K562 (cell line): Measurements from ENCODE around the gene LRRC8A. TPM values are rescaled to one million over a fixed set of nuclear protein-coding genes. Genes with fewer than 3 reads are reported as not detected.
A peak's percentile ranks its signal among the peaks of the same experiment; 100 is the strongest.

ENCODE experiments used
- ASH1L ChIP-seq: fragments of 450-650 bp; IDR thresholded peaks from 2 replicates; pipeline ENCODE4 v1.6.1; 2018; ENCODE audit warnings: borderline replicate concordance, mild to moderate bottlenecking, low read depth; ENCODE audit not compliant: partially characterized antibody
- CBX1 ChIP-seq: sonication (generic); IDR thresholded peaks from 2 replicates; pipeline ENCODE4 v1.6.1; 2016; ENCODE audit warnings: antibody characterized with exemption, low read depth, mild to moderate bottlenecking
- CHD4 ChIP-seq: fragments of 200-600 bp; sonication (generic); IDR thresholded peaks from 3 replicates; pipeline ENCODE4 v1.6.1; 2012; ENCODE audit warnings: low read depth, mild to moderate bottlenecking, mixed read lengths, low read length, inconsistent platforms; ENCODE audit not compliant: insufficient read depth, insufficient replicate concordance, poor library complexity, severe bottlenecking
- CTBP1 ChIP-seq: fragments of 450-650 bp; IDR thresholded peaks from 2 replicates; pipeline ENCODE4 v1.6.1; 2016; ENCODE audit warnings: borderline replicate concordance
- CTCFL ChIP-seq: IDR thresholded peaks from 2 replicates; pipeline ENCODE4 v1.6.1; 2011; ENCODE audit warnings: borderline replicate concordance, low read depth, mild to moderate bottlenecking, moderate library complexity, low read length; ENCODE audit not compliant: insufficient read depth, poor library complexity, severe bottlenecking
- FOXK2 ChIP-seq, 2 experiments: fragments of 450-650 bp; IDR thresholded peaks in 1 of 2; conservative IDR thresholded peaks in 1 of 2; 2 replicates each; pipeline ENCODE4 v1.6.1; 2016; ENCODE audit warnings: low read depth in 2 of 2, mild to moderate bottlenecking in 1 of 2
- GATAD2B ChIP-seq: fragments of 450-650 bp; IDR thresholded peaks from 2 replicates; pipeline ENCODE4 v1.6.1; 2017; ENCODE audit warnings: mild to moderate bottlenecking, borderline replicate concordance
- HLTF ChIP-seq: fragments of 450-650 bp; IDR thresholded peaks from 2 replicates; pipeline ENCODE4 v1.6.1; 2016
- KDM1A ChIP-seq, 2 experiments: fragments of 450-650 bp; IDR thresholded peaks; 2 replicates each; pipeline ENCODE4 v1.6.1; 2016; ENCODE audit warnings: mild to moderate bottlenecking in 2 of 2
- MEIS2 ChIP-seq: fragments of 450-650 bp; IDR thresholded peaks from 2 replicates; pipeline ENCODE4 v1.6.1; 2014; ENCODE audit warnings: mild to moderate bottlenecking; ENCODE audit not compliant: partially characterized antibody
- NCOA2 ChIP-seq, 2 experiments: fragments of 450-650 bp; IDR thresholded peaks; 2 replicates each; pipeline ENCODE4 v1.6.1; 2018; ENCODE audit warnings: mild to moderate bottlenecking in 2 of 2, moderate library complexity in 1 of 2; ENCODE audit not compliant: partially characterized antibody in 2 of 2
- NR1H2 ChIP-seq: sonication (generic); formaldehyde crosslinking; IDR thresholded peaks from 2 replicates; pipeline ENCODE4 v1.4.0; 2020; ENCODE audit warnings: mild to moderate bottlenecking, missing genetic modification reagents
- PHF8 ChIP-seq: fragments of 200-600 bp; sonication (generic); IDR thresholded peaks from 2 replicates; pipeline ENCODE4 v1.6.1; 2012; ENCODE audit warnings: mixed run types, mild to moderate bottlenecking, inconsistent platforms, low read length, moderate library complexity, borderline replicate concordance
- PURB ChIP-seq: sonication (generic); formaldehyde crosslinking; IDR thresholded peaks from 2 replicates; pipeline ENCODE4 v1.9.0; 2021; ENCODE audit warnings: low read depth, mild to moderate bottlenecking, missing genetic modification reagents
- SMAD4 ChIP-seq: fragments of 250-450 bp; sonication (Bioruptor Pico); conservative IDR thresholded peaks from 2 replicates; pipeline ENCODE4 v1.8.0; 2021; ENCODE audit warnings: inconsistent platforms, mild to moderate bottlenecking, moderate library complexity
- SPI1 ChIP-seq: IDR thresholded peaks from 2 replicates; pipeline ENCODE4 v1.6.1; 2011; ENCODE audit warnings: low read depth, low read length, control low read depth, borderline replicate concordance
- STAT5B ChIP-seq: fragments of 250-450 bp; sonication (Bioruptor Pico); IDR thresholded peaks from 2 replicates; pipeline ENCODE4 v1.8.0; 2021; ENCODE audit warnings: mild to moderate bottlenecking, inconsistent platforms
- TCF15 ChIP-seq: fragments of 250-450 bp; sonication (Bioruptor Pico); IDR thresholded peaks from 2 replicates; pipeline ENCODE4 v1.8.0; 2022; ENCODE audit warnings: moderate library complexity, mild to moderate bottlenecking, inconsistent platforms
- TRIM24 ChIP-seq, 2 experiments: fragments of 450-650 bp; IDR thresholded peaks; 2 replicates each; pipeline ENCODE4 v1.6.1; 2016
- ZNF41 ChIP-seq: fragments of 250-450 bp; sonication (Bioruptor Pico); conservative IDR thresholded peaks from 2 replicates; pipeline ENCODE4 v1.4.0; 2020; ENCODE audit warnings: mild to moderate bottlenecking
- ZNF589 ChIP-seq: fragments of 200-800 bp; sonication (Bioruptor generic); IDR thresholded peaks from 2 replicates; pipeline ENCODE4 v1.6.1; 2016; ENCODE audit warnings: low read depth, missing genetic modification characterization, missing compliant biosample characterization
- ZNF592 ChIP-seq: fragments of 450-650 bp; IDR thresholded peaks from 2 replicates; pipeline ENCODE4 v1.6.1; 2017; ENCODE audit warnings: antibody characterized with exemption, mild to moderate bottlenecking
- polyA plus RNA-seq, 8 experiments: library from polyadenylated mRNA; depleted of rRNA in 4 of 8; stranded (reverse) in 5 of 8; unstranded in 3 of 8; fragments of >200 nt; fragmentation: Nextera tagmentation in 2 of 8; fragmentation: Illumina TruSeq in 1 of 8; extraction: Ambion mirVana in 2 of 8; extraction: Trizol in 1 of 8; gene quantifications; 2 replicates each; pipeline versions ENCODE4 v1.2.1 to v1.2.3, GENCODE V29; 2011 to 2014; ENCODE audit warnings: inconsistent platforms in 1 of 8, missing spikeins in 1 of 8
- total RNA-seq, 7 experiments: library from RNA; depleted of rRNA in 6 of 7; stranded (reverse); fragments of >200 nt in 6 of 7; fragmentation: Illumina TruSeq in 2 of 7; extraction: Trizol in 2 of 7; gene quantifications; 2 replicates each; pipeline versions ENCODE4 v1.2.1 to v1.2.3, GENCODE V29; 2011 to 2021; ENCODE audit warnings: low replicate concordance in 1 of 7

Gene LRRC8A
- total and polyA plus RNA-seq, 9 of the 15 experiments (the other 6 are each of a cell fraction or from before 2014, with no cell fraction given) = 2.9 to 24.7 (median 8.9) TPM

GRCh38 chr9:128845186-128845931 is 36.6 kb upstream of the LRRC8A start (continued):
- no peak; the same call in 1 of the 2 replicates for TF ChIP-seq NR1H2 (CRISPR knock-in tag)
- TF ChIP-seq ZNF589 (CRISPR knock-in tag) = 0 out of 2 replicates have a peak, but pooled peaks have one; percentile 28
- TF ChIP-seq PURB (CRISPR knock-in tag) = no peak
- TF ChIP-seq ASH1L = no peak
- TF ChIP-seq SMAD4 (CRISPR knock-in tag) = 0 out of 2 replicates have a peak, but pooled peaks have one; percentile 46
- TF ChIP-seq CTBP1 = peak; percentile 75
- peak; percentile 35; the same call in 1 of the 2 replicates for TF ChIP-seq PHF8
- TF ChIP-seq CBX1 = no peak
- TF ChIP-seq FOXK2 (conservative IDR thresholded peaks at IDR 0.05 in 1 of 2, IDR thresholded peaks at IDR 0.05 in 1 of 2; ENCODE audit: low read depth in 2 of 2) = peak; percentile 60 to 73; a peak in 3 of 4 replicates
- no peak for TF ChIP-seq SPI1
- no peak for TF ChIP-seq NCOA2 (IDR thresholded peaks at IDR 0.05; ENCODE audit: partially characterized antibody in 2 of 2)
- TF ChIP-seq CTCFL = peak; percentile 4
- TF ChIP-seq HLTF = peak; percentile 45; the same call in 1 of the 2 replicates
- TF ChIP-seq ZNF592 = no peak
- peak; percentile 70 to 76 for TF ChIP-seq KDM1A (IDR thresholded peaks at IDR 0.05)
- no peak for TF ChIP-seq CHD4
- TF ChIP-seq TRIM24 (IDR thresholded peaks at IDR 0.05) = peak; percentile 63 to 79; a peak in 3 of 4 replicates
- no peak for TF ChIP-seq GATAD2B
- TF ChIP-seq ZNF41 (CRISPR knock-in tag) = no peak
- no peak for TF ChIP-seq TCF15
- TF ChIP-seq MEIS2 = peak; percentile 43
- no peak for TF ChIP-seq STAT5B (CRISPR knock-in tag)
